HG03354 (cell line): Measurements from ENCODE around the gene AMACR.
"Not testable (repeated sequence)": the region's sequence is repeated elsewhere in the genome, so short reads cannot be mapped to it uniquely, and the experiment has no call there.

ENCODE experiments used
- ATAC-seq: cut with Tn5 transposase; IDR thresholded peaks from one replicate; pipeline ENCODE4 v1.9.1; 2021; ENCODE audit warnings: mild to moderate bottlenecking; ENCODE audit not compliant: unreplicated experiment, poor library complexity, severe bottlenecking

Gene AMACR

GRCh38 chr5:34038838-34039237, 31.0 kb upstream of the AMACR start:
- ATAC-seq: no peak

- no peak for ATAC-seq
Observed at GRCh38 chr5:34038390-34038789, 30.5 kb upstream of the AMACR start.

- ATAC-seq: no peak
Observed at GRCh38 chr5:34037726-34038125, 29.9 kb upstream of the AMACR start.

GRCh38 chr5:34035756-34036155, 27.9 kb upstream of the AMACR start:
- ATAC-seq: no peak

GRCh38 chr5:34034534-34035327, 26.9 kb upstream of the AMACR start:
- ATAC-seq: peak; percentile 82

GRCh38 chr5:34031966-34032365, 24.1 kb upstream of the AMACR start:
- no peak for ATAC-seq

GRCh38 chr5:34031117-34031516, 23.3 kb upstream of the AMACR start:
- no peak for ATAC-seq

- not testable (repeated sequence) for ATAC-seq
Observed at GRCh38 chr5:34030585-34030984, 22.7 kb upstream of the AMACR start.

GRCh38 chr5:34030048-34030447, 22.2 kb upstream of the AMACR start:
- no peak for ATAC-seq

GRCh38 chr5:34028349-34028748, 20.5 kb upstream of the AMACR start:
- no peak for ATAC-seq

- ATAC-seq: no peak
Observed at GRCh38 chr5:34026089-34026761, 18.4 kb upstream of the AMACR start.

GRCh38 chr5:34022121-34022705, 14.4 kb upstream of the AMACR start:
- peak; percentile 85 for ATAC-seq

- no peak for ATAC-seq
Observed at GRCh38 chr5:34021334-34021733, 13.5 kb upstream of the AMACR start.

- no peak for ATAC-seq
Observed at GRCh38 chr5:34020726-34021125, 12.9 kb upstream of the AMACR start.

GRCh38 chr5:34017254-34017653, 9.4 kb upstream of the AMACR start:
- no peak for ATAC-seq

- ATAC-seq: no peak
Observed at GRCh38 chr5:34016750-34017149, 8.9 kb upstream of the AMACR start.

- no peak for ATAC-seq
Observed at GRCh38 chr5:34016222-34016621, 8.4 kb upstream of the AMACR start.

- ATAC-seq: no peak
Observed at GRCh38 chr5:34015120-34015822, 7.4 kb upstream of the AMACR start.

GRCh38 chr5:34014626-34015025, 6.8 kb upstream of the AMACR start:
- ATAC-seq: no peak

- no peak for ATAC-seq
Observed at GRCh38 chr5:34013547-34013946, 5.7 kb upstream of the AMACR start.
